ENCODE data around the gene POLR2M.

The POLR2M gene

GRCh38 chr15:57677204-57677603 lies 29.3 kb upstream of the POLR2M start:
- Histone ChIP-seq H3K36me3 (replicated peaks in 1 of 2; ENCODE audit: control insufficient read depth in 2 of 2, insufficient read depth in 2 of 2, low read length in 2 of 2) (no peaks in the 10 kb centered on the region), H2BK5ac (ENCODE audit: low read length) (no peak overlapping the region), H4K8ac (ENCODE audit: low read depth, low read length) (no peak overlapping the region), H3K4me3 (ENCODE audit: low read length in 2 of 2) (no peak overlapping the region), H2BK15ac (ENCODE audit: low read length) (no peak overlapping the region), H3K18ac (ENCODE audit: low read length) (no peak overlapping the region), H3K27ac (replicated peaks; ENCODE audit: low read length) (no peak overlapping the region), H2AK5ac (ENCODE audit: low read depth, low read length) (no peak overlapping the region), H3K9me3 (replicated peaks in 1 of 2; ENCODE audit: control insufficient read depth in 2 of 2, insufficient read depth in 1 of 2, low read depth in 1 of 2, low read length in 2 of 2) (no peaks in the 10 kb centered on the region), H3K14ac (ENCODE audit: low read length) (no peak overlapping the region), H3K4ac (ENCODE audit: low read length) (no peak overlapping the region), H3K79me1 (ENCODE audit: low read depth, low read length) (no peaks in the 10 kb centered on the region), H3K9ac (ENCODE audit: low read depth, low read length, poor library complexity) (no peak overlapping the region), H2BK120ac (ENCODE audit: low read depth, low read length) (no peak overlapping the region), H3K27me3 (ENCODE audit: control insufficient read depth in 3 of 3, insufficient read depth in 3 of 3, low read depth in 1 of 3, low read length in 3 of 3) (peaks cover 0 to 3% (median 0%) of the 10 kb centered on the region in 3 experiments), H2BK12ac (ENCODE audit: low read length) (no peak overlapping the region), H2AFZ (ENCODE audit: low read length) (no peak overlapping the region), H3K4me1 (ENCODE audit: control insufficient read depth in 2 of 2, insufficient read depth in 1 of 2, low read depth in 1 of 2, low read length in 2 of 2) (no peaks in the 10 kb centered on the region), H3K23ac (ENCODE audit: low read depth, low read length, poor library complexity) (no peak overlapping the region), H3K4me2 (ENCODE audit: insufficient read depth, low read length, poor library complexity, severe bottlenecking) (no peak overlapping the region), H4K91ac (ENCODE audit: low read depth, low read length, poor library complexity) (no peak overlapping the region)
- no peak for DNase-seq (ENCODE audit: low spot score)
- no CpG with 5 or more reads among the region's 3 CpGs for WGBS, 2 donors (ENCODE audit: extremely low coverage in 2 of 2, insufficient read length in 2 of 2, insufficient replicate concordance in 1 of 2)

- Histone ChIP-seq H3K4ac (ENCODE audit: low read length) (no peak overlapping the region), H3K9ac (ENCODE audit: low read depth, low read length, poor library complexity) (no peak overlapping the region), H3K18ac (ENCODE audit: low read length) (no peak overlapping the region), H3K27ac (replicated peaks; ENCODE audit: low read length) (no peak overlapping the region), H3K4me2 (ENCODE audit: insufficient read depth, low read length, poor library complexity, severe bottlenecking) (no peak overlapping the region), H2BK15ac (ENCODE audit: low read length) (no peak overlapping the region), H3K27me3 (ENCODE audit: control insufficient read depth in 3 of 3, insufficient read depth in 3 of 3, low read depth in 1 of 3, low read length in 3 of 3) (peaks cover 0 to 17% (median 0%) of the 10 kb centered on the region in 3 experiments), H2AFZ (ENCODE audit: low read length) (peak overlapping the region; percentile 29), H3K14ac (ENCODE audit: low read length) (no peak overlapping the region), H3K9me3 (replicated peaks in 1 of 2; ENCODE audit: control insufficient read depth in 2 of 2, insufficient read depth in 1 of 2, low read depth in 1 of 2, low read length in 2 of 2) (no peaks in the 10 kb centered on the region), H3K79me1 (ENCODE audit: low read depth, low read length) (no peaks in the 10 kb centered on the region), H4K91ac (ENCODE audit: low read depth, low read length, poor library complexity) (no peak overlapping the region), H3K4me1 (ENCODE audit: control insufficient read depth in 2 of 2, insufficient read depth in 1 of 2, low read depth in 1 of 2, low read length in 2 of 2) (no peaks in the 10 kb centered on the region), H2AK5ac (ENCODE audit: low read depth, low read length) (no peak overlapping the region), H3K36me3 (replicated peaks in 1 of 2; ENCODE audit: control insufficient read depth in 2 of 2, insufficient read depth in 2 of 2, low read length in 2 of 2) (no peaks in the 10 kb centered on the region), H2BK12ac (ENCODE audit: low read length) (no peak overlapping the region), H3K23ac (ENCODE audit: low read depth, low read length, poor library complexity) (no peak overlapping the region), H2BK5ac (ENCODE audit: low read length) (no peak overlapping the region), H4K8ac (ENCODE audit: low read depth, low read length) (no peak overlapping the region), H3K4me3 (ENCODE audit: low read length in 2 of 2) (no peak overlapping the region), H2BK120ac (ENCODE audit: low read depth, low read length) (no peak overlapping the region)
- WGBS, 2 donors (ENCODE audit: extremely low coverage in 2 of 2, insufficient read length in 2 of 2, insufficient replicate concordance in 1 of 2): no CpG with 5 or more reads among the region's 1 CpG
- DNase-seq (ENCODE audit: low spot score): no peak
Measured at GRCh38 chr15:57680021-57680420, 26.5 kb upstream of the POLR2M start.

GRCh38 chr15:57681011-57681410 lies 25.5 kb upstream of the POLR2M start:
- H3K23ac ChIP-seq (ENCODE audit: low read depth, low read length, poor library complexity): no peak overlapping the region
- no peak overlapping the region for H3K9ac ChIP-seq (ENCODE audit: low read depth, low read length, poor library complexity)
- no peak overlapping the region for H2BK12ac ChIP-seq (ENCODE audit: low read length)
- H3K14ac ChIP-seq (ENCODE audit: low read length): no peak overlapping the region
- H3K18ac ChIP-seq (ENCODE audit: low read length): no peak overlapping the region
- WGBS, 2 donors (ENCODE audit: extremely low coverage in 2 of 2, insufficient read length in 2 of 2, insufficient replicate concordance in 1 of 2): no CpG with 5 or more reads among the region's 1 CpG
- no peak overlapping the region for H3K4me2 ChIP-seq (ENCODE audit: insufficient read depth, low read length, poor library complexity, severe bottlenecking)
- no peaks in the 10 kb centered on the region for H3K9me3 ChIP-seq (replicated peaks in 1 of 2; ENCODE audit: control insufficient read depth in 2 of 2, insufficient read depth in 1 of 2, low read depth in 1 of 2, low read length in 2 of 2)
- DNase-seq (ENCODE audit: low spot score): no peak
- no peak overlapping the region for H3K27ac ChIP-seq (replicated peaks; ENCODE audit: low read length)
- H2BK5ac ChIP-seq (ENCODE audit: low read length): no peak overlapping the region
- peaks cover 0 to 25% (median 0%) of the 10 kb centered on the region in 3 experiments for H3K27me3 ChIP-seq (ENCODE audit: control insufficient read depth in 3 of 3, insufficient read depth in 3 of 3, low read depth in 1 of 3, low read length in 3 of 3)
- H2AK5ac ChIP-seq (ENCODE audit: low read depth, low read length): no peak overlapping the region
- no peaks in the 10 kb centered on the region for H3K79me1 ChIP-seq (ENCODE audit: low read depth, low read length)
- H3K36me3 ChIP-seq (replicated peaks in 1 of 2; ENCODE audit: control insufficient read depth in 2 of 2, insufficient read depth in 2 of 2, low read length in 2 of 2): no peaks in the 10 kb centered on the region
- H3K4me3 ChIP-seq (ENCODE audit: low read length in 2 of 2): no peak overlapping the region
- H4K8ac ChIP-seq (ENCODE audit: low read depth, low read length): no peak overlapping the region
- no peak overlapping the region for H3K4ac ChIP-seq (ENCODE audit: low read length)
- no peak overlapping the region for H4K91ac ChIP-seq (ENCODE audit: low read depth, low read length, poor library complexity)
- no peak overlapping the region for H2AFZ ChIP-seq (ENCODE audit: low read length)
- H3K4me1 ChIP-seq (ENCODE audit: control insufficient read depth in 2 of 2, insufficient read depth in 1 of 2, low read depth in 1 of 2, low read length in 2 of 2): no peaks in the 10 kb centered on the region
- H2BK15ac ChIP-seq (ENCODE audit: low read length): no peak overlapping the region
- H2BK120ac ChIP-seq (ENCODE audit: low read depth, low read length): no peak overlapping the region

GRCh38 chr15:57683481-57683880 lies 23.0 kb upstream of the POLR2M start:
- Histone ChIP-seq H3K79me1 (ENCODE audit: low read depth, low read length) (no peaks in the 10 kb centered on the region), H3K9me3 (replicated peaks in 1 of 2; ENCODE audit: control insufficient read depth in 2 of 2, insufficient read depth in 1 of 2, low read depth in 1 of 2, low read length in 2 of 2) (no peaks in the 10 kb centered on the region), H3K18ac (ENCODE audit: low read length) (no peak overlapping the region), H3K14ac (ENCODE audit: low read length) (no peak overlapping the region), H2AK5ac (ENCODE audit: low read depth, low read length) (no peak overlapping the region), H3K4ac (ENCODE audit: low read length) (no peak overlapping the region), H3K23ac (ENCODE audit: low read depth, low read length, poor library complexity) (no peak overlapping the region), H3K27me3 (ENCODE audit: control insufficient read depth in 3 of 3, insufficient read depth in 3 of 3, low read depth in 1 of 3, low read length in 3 of 3) (peaks cover 0 to 25% (median 0%) of the 10 kb centered on the region in 3 experiments), H2BK12ac (ENCODE audit: low read length) (no peak overlapping the region), H4K8ac (ENCODE audit: low read depth, low read length) (no peak overlapping the region), H3K4me3 (ENCODE audit: low read length in 2 of 2) (no peak overlapping the region), H2AFZ (ENCODE audit: low read length) (no peak overlapping the region), H2BK120ac (ENCODE audit: low read depth, low read length) (no peak overlapping the region), H3K36me3 (replicated peaks in 1 of 2; ENCODE audit: control insufficient read depth in 2 of 2, insufficient read depth in 2 of 2, low read length in 2 of 2) (no peaks in the 10 kb centered on the region), H3K9ac (ENCODE audit: low read depth, low read length, poor library complexity) (no peak overlapping the region), H3K4me2 (ENCODE audit: insufficient read depth, low read length, poor library complexity, severe bottlenecking) (no peak overlapping the region), H3K27ac (replicated peaks; ENCODE audit: low read length) (no peak overlapping the region), H2BK5ac (ENCODE audit: low read length) (no peak overlapping the region), H2BK15ac (ENCODE audit: low read length) (no peak overlapping the region), H4K91ac (ENCODE audit: low read depth, low read length, poor library complexity) (no peak overlapping the region), H3K4me1 (ENCODE audit: control insufficient read depth in 2 of 2, insufficient read depth in 1 of 2, low read depth in 1 of 2, low read length in 2 of 2) (no peaks in the 10 kb centered on the region)
- DNase-seq (ENCODE audit: low spot score): no peak
- WGBS, 2 donors (ENCODE audit: extremely low coverage in 2 of 2, insufficient read length in 2 of 2, insufficient replicate concordance in 1 of 2): no CpG with 5 or more reads among the region's 1 CpG
